COLO668 (cell line): ENCODE measurements around the gene EGLN2.
A peak's percentile ranks its signal among the peaks of the same experiment; 100 is the strongest.
"Not testable (repeated sequence)": the region's sequence is repeated elsewhere in the genome, so short reads cannot be mapped to it uniquely, and the experiment has no call there.

Source experiments
- DNase-seq: peaks from one replicate; lab custom pipeline; 2025; ENCODE audit not compliant: unreplicated experiment; lab: John Stamatoyannopoulos, UW

EGLN2 gene

GRCh38 chr19:40776364-40776763 is 22.6 kb upstream of the EGLN2 start:
- DNase-seq: no peak

GRCh38 chr19:40776932-40777644 is 21.9 kb upstream of the EGLN2 start:
- peak; percentile 84 for DNase-seq

- no peak for DNase-seq
These were observed 21.4 kb upstream of the EGLN2 start for GRCh38 chr19:40777645-40777936.

- peak; percentile 99 for DNase-seq
These were observed 20.9 kb upstream of the EGLN2 start, which contains the start of gene RAB4B for GRCh38 chr19:40777937-40778705. TSS of gene RAB4B (plus strand) at chr19:40778247. CDS start at chr19:40778376, 129 bp downstream.

GRCh38 chr19:40778706-40779284 is 20.2 kb upstream of the EGLN2 start:
- no peak for DNase-seq

DNA sequence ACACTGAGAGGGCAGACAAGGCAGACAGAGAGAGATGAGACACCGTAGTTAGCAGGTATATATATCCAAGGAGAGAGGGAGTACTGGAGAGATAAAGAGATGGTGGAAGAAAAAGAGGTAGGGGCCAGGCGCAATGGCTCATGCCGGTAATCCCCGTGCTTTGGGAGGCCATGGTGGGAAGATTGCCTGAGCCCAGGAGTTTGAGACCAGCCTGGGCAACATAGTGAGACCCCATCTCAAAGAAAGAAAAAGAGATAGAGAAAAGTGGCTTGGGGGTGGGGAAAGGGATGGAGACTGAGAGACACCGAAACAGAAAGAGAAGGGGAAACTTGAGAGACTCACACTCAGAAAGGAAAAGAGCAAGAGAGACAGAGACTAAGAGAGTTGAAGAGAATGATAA is 18.4 kb upstream of the EGLN2 start:
- no peak for DNase-seq

DNA sequence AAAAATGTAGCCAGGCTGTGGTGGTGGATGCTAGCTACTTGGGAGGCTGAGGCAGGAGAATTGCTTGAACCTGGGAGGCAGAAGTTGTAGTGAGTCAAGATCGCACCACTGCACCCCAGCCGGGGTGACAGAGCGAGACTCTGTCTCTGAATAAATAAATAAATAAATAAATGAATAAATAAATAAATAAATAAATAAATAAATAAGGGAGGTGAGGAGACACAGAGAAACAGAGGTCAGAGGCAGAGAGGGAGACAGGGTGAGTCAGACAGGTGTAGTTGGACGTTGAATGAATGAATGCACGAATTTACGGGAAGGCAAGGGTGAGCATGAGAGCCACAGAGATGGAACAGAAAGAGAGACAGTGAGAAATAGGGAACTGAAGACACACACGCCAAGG is 17.9 kb upstream of the EGLN2 start:
- no peak for DNase-seq

DNA sequence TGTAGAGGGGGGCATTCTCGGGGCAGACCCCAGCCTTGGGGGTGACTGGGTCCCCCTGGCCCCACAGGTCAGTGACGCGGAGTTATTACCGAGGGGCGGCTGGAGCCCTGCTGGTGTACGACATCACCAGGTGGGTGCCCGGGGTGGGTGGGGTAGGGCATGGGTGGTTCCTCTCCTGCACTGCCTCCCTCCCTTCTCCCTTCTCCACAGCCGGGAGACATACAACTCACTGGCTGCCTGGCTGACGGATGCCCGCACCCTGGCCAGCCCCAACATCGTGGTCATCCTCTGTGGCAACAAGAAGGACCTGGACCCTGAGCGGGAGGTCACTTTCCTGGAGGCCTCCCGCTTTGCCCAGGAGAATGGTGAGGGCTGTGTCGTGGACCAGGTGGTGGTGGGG is 15.3 kb upstream of the EGLN2 start:
- DNase-seq: no peak

DNA sequence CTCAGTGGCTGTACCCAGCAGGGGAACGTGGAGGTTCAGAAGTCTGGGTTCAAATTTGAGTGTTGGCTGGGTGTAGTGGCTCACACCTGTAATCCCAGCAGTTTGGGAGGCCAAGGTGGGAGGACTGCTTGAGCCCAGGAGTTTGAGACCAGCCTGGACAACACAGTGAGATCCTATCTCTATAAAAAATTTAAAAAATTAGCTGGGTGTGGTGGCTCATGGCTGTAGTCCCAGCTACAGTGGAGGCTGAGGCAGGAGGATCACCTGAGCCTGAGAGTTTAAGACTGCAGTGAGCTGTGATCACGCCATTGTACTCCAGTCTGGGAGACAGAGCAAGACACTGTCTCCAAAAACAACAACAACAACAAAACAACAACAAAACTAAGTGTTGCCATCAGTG is 14.8 kb upstream of the EGLN2 start:
- not testable (repeated sequence) for DNase-seq

DNA sequence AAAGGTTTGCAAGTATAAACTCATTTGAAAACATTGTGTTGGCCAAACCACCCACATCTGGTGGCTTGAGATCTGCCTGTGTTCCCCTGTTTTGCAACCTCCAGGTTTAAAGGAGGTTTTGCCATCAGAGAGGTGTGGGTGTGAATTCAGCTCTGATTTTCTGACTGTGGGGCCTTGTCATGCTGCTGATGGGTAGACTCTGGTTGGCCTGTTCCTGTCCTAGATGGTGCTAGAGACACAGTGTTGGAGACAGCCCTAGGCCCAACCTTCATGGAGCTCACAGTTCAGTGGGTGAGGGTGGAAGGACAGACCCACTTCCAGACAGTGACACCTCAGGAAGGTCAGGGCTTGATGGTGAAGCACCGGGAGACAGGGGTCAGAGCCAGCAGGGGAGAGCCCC is 13.5 kb upstream of the EGLN2 start:
- DNase-seq: no peak

DNA sequence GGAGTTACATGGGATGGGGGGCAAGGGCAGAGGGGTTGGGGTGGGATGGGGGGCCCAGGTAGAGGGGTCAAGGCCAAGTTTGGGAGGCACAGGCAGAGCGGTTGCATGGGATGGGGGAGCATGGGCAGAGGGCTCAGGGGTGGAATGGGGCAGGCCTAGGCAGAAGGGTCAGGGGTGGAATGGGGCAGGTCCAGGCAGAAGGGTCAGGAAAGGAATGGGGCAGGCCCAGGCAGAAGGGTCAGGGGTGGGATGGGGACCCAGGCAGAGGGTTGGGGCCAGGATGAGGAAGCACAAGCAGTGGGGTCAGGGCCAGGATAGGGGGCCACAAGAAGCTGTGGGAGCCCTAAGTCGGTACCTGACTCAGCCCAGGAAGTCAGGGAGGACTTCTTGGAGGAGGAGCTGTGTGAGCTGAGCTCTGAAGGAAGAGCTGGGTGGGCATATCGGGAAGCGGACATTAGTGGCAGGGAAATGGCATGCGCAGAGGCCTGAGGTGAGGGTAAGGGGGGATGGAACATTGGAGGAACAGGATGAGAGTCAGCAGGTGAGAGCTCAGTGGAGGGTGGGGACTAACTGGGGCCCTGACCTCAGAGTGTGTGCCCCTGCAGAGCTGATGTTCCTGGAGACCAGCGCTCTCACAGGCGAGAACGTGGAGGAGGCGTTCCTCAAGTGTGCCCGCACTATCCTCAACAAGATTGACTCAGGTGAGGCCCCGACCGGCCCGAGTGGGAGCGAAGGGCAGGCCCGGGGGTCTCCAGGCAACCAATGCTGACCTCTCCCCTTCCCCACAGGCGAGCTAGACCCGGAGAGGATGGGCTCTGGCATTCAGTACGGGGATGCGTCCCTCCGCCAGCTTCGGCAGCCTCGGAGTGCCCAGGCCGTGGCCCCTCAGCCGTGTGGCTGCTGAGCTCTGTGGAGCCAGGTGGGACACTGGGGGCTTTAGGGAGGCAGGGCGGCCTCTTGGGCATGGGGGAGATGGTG is 12.6 kb upstream of the EGLN2 start:
- DNase-seq: no peak

- DNase-seq: no peak
These were observed 7.6 kb upstream of the EGLN2 start for GRCh38 chr19:40791349-40791748.

DNA sequence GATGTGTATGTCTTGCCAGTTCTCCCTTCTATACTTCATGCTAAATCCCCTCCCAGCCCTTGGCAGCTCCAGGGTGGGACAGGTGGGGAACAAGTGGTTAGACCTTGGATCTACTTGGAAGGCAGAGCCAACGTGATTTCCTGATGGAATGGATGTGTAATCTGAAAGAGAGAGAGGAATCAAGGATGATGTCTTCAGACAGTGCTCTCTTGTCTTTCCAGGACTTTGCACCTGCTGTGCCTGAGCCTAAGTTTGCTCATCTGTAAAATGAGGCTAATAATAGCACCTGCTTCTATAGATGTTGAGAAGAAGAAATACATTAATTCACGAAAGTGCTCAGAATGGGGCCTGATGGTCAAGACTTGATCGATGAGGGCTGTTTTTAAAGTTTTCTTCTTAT is 7.0 kb upstream of the EGLN2 start:
- DNase-seq: no peak

DNA sequence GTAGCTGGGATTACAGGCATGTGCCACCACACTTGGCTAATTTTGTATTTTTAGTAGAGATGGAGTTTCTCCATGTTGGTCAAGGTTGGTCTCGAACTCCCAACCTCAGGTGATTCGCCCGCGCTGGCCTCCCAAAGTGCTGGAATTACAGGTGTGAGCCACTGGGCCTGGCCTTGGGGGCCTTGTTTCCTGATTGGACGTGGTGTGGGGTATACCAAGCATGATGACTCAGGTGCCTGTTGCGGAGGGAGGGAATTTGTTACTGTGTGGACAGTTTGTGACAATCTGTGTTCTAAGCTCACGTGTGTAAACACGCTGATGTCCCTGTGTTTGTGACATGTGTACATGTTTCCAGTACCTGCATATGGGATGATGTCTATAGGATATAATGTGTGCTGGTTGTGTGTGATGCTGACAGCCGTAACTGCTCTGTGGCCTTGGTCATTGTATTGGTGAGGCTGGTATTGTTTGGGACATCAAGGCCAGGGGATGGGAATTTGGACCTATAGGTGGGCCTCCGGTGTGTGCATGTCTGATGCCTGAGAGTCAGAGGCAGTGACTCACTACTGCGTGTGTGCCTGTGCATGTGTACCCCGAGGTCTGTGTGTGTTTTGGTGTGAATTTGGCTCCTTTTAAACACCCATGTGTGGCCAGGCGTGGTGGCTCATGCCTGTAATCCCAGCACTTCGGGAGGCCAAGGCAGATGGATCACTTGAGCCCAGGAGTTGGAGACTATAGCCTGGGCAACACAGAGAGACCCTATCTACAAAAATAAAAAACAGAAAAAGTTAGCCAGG is 1.6 kb upstream of the EGLN2 start:
- no peak for DNase-seq

DNA sequence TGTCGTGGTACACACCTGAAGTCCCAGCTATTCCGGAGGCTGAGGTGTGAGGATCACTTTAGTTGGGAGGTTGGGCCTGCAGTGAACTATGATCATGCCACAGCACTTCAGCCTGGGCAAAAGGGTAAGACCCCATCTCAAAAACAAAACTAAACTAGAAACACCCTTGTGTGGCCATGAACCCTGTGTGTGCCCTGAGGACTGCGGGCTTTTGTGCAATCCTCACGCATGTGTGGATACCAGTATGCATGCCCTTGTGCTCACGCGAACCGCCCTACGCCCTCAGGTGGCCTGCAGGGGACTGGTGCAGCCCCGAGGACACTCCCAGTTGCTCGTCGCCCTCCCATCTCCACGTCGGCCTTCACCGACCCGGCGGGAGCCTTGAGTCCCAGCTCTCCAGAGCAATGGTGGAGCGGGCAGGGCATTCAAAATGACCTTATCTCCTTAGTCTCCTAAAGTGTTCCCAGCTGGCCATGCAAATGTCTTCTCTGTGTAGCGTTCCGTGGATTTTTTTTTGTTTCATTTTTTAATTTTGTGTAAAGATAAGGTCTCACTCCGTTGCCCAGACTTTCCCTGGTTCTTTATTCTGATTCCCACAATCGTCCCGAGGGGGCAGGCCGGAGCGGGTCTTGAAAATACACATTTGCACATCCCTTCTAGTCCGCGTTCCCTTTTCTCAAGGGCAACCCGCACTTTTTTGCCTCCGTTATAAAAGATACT is 868 bp upstream of the EGLN2 start:
- peak; percentile 76 for DNase-seq

DNA sequence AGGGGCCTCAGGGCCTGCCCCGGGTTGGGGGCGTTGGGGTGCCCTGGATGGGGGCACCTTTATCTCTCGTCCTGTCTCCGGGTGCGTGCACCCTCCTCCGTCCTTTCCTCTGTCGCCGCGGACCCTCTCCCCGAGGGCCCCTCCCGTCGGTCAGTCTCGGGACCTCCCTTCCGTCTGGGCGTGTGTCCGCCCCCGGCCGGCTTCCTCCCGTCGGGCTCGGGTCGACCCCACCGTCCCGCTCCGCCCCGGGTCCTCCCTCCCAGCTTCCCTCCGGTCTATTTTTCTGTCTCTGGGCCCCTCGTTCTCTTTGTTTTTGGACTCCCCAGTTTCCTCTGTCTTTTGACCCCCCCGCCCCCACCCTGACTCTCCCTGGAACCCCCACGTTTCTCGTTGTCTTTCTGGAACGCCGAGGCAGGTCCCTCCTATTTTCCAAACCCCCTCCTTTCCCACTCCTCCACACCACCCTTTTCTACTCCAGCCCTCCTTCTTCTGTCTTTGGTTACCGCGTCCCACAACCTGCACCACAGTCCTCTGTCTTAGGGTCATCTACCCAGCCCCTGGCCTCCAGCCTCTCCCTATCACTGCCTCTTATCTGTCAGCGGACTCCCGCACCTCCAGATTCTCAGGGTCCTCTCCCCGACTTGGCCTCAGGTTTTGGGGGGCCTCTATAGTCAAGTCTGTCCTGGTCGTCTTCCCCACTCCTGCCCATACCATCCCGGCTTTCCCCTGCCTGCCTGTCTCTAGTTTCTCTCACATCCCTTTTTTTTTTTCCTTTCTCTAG is 757 bp downstream of the EGLN2 start:
- DNase-seq: peak; percentile 43

GRCh38 chr19:40800339-40800996 is 1.5 kb downstream of the EGLN2 start:
- DNase-seq: no peak

GRCh38 chr19:40800997-40801377 is 2.0 kb downstream of the EGLN2 start:
- no peak for DNase-seq
